NCI-H524 (cell line): ENCODE data around the gene MAP2K5.
"Not testable (repeated sequence)": the region's sequence is repeated elsewhere in the genome, so short reads cannot be mapped to it uniquely, and the experiment has no call there.

ENCODE experiments used
- DNase-seq, 2 experiments: peaks; one replicate each; lab custom pipeline; 2025; lab: John Stamatoyannopoulos, UW

The MAP2K5 gene

GRCh38 chr15:67672834-67673233, 130.3 kb downstream of the MAP2K5 start:
- not testable (repeated sequence) for DNase-seq

- no peak for DNase-seq
Measured at GRCh38 chr15:67674983-67675382, 132.5 kb downstream of the MAP2K5 start.

- DNase-seq, result no peak
Measured at GRCh38 chr15:67678089-67678488, 135.6 kb downstream of the MAP2K5 start.

- no peak for DNase-seq
Measured at GRCh38 chr15:67678993-67679392, 136.5 kb downstream of the MAP2K5 start.

- peak in 1 of 2 experiments; percentile 39 for DNase-seq
Measured at GRCh38 chr15:67680641-67681040, 138.1 kb downstream of the MAP2K5 start.

- peak in 1 of 2 experiments; percentile 5 for DNase-seq
Measured at GRCh38 chr15:67685008-67685599, 142.6 kb downstream of the MAP2K5 start.

- no peak for DNase-seq
Measured at GRCh38 chr15:67685716-67686115, 143.2 kb downstream of the MAP2K5 start.

- DNase-seq, result no peak
Measured at GRCh38 chr15:67690936-67691335, 148.4 kb downstream of the MAP2K5 start.

- DNase-seq, result no peak
Measured at GRCh38 chr15:67691450-67691849, 148.9 kb downstream of the MAP2K5 start.

GRCh38 chr15:67692573-67692972, 150.1 kb downstream of the MAP2K5 start:
- no peak for DNase-seq

GRCh38 chr15:67696087-67696486, 153.6 kb downstream of the MAP2K5 start:
- no peak for DNase-seq

GRCh38 chr15:67700023-67700422, 157.5 kb downstream of the MAP2K5 start:
- DNase-seq, result no peak

GRCh38 chr15:67701669-67702068, 159.2 kb downstream of the MAP2K5 start:
- DNase-seq, result no peak

GRCh38 chr15:67707520-67708283, 165.2 kb downstream of the MAP2K5 start:
- DNase-seq, result no peak

GRCh38 chr15:67708500-67708899, 166.0 kb downstream of the MAP2K5 start:
- DNase-seq, result no peak

- no peak for DNase-seq
Measured at GRCh38 chr15:67715170-67715569, 172.7 kb downstream of the MAP2K5 start.

GRCh38 chr15:67716171-67716570, 173.7 kb downstream of the MAP2K5 start:
- DNase-seq, result no peak

GRCh38 chr15:67717776-67718175, 175.3 kb downstream of the MAP2K5 start:
- no peak for DNase-seq

GRCh38 chr15:67719330-67719959, 176.9 kb downstream of the MAP2K5 start:
- DNase-seq, result no peak

- no peak for DNase-seq
Measured at GRCh38 chr15:67720556-67721175, 178.2 kb downstream of the MAP2K5 start.

GRCh38 chr15:67722030-67722817, 179.7 kb downstream of the MAP2K5 start:
- no peak for DNase-seq
